PFSK-1 (cell line): ENCODE data around the gene GNB1L.

ENCODE experiments used
- FOXP2 ChIP-seq: optimal IDR thresholded peaks from 2 replicates; pipeline ENCODE3; 2011; ENCODE audit warnings: borderline replicate concordance, control low read depth, inconsistent platforms; ENCODE audit not compliant: insufficient read depth; ENCODE audit errors: extremely low read length, extremely low read depth
- POLR2AphosphoS5 ChIP-seq: IDR thresholded peaks from 2 replicates; pipeline ENCODE4 v1.6.1; 2012; ENCODE audit warnings: low read depth, mild to moderate bottlenecking, control low read depth, low read length, moderate library complexity
- SIN3A ChIP-seq: IDR thresholded peaks from 2 replicates; pipeline ENCODE4 v1.6.1; 2012; ENCODE audit warnings: mild to moderate bottlenecking, low read length, moderate library complexity, borderline replicate concordance; ENCODE audit not compliant: insufficient read depth
- TAF1 ChIP-seq: IDR thresholded peaks from 2 replicates; pipeline ENCODE4 v1.6.1; 2012; ENCODE audit warnings: low read length, control low read depth, borderline replicate concordance; ENCODE audit not compliant: insufficient read depth
- TF ChIP-seq, protein P1 (sequence below), 2 experiments: IDR thresholded peaks; 2 replicates each; pipeline versions ENCODE4 v1.6.1 to v1.8.0; 2011 to 2012; ENCODE audit warnings: low read depth in 2 of 2, low read length in 2 of 2, control low read depth in 1 of 2, inconsistent platforms in 1 of 2, mild to moderate bottlenecking in 1 of 2, moderate library complexity in 1 of 2; ENCODE audit not compliant: insufficient read depth in 1 of 2

The GNB1L gene

DNA sequence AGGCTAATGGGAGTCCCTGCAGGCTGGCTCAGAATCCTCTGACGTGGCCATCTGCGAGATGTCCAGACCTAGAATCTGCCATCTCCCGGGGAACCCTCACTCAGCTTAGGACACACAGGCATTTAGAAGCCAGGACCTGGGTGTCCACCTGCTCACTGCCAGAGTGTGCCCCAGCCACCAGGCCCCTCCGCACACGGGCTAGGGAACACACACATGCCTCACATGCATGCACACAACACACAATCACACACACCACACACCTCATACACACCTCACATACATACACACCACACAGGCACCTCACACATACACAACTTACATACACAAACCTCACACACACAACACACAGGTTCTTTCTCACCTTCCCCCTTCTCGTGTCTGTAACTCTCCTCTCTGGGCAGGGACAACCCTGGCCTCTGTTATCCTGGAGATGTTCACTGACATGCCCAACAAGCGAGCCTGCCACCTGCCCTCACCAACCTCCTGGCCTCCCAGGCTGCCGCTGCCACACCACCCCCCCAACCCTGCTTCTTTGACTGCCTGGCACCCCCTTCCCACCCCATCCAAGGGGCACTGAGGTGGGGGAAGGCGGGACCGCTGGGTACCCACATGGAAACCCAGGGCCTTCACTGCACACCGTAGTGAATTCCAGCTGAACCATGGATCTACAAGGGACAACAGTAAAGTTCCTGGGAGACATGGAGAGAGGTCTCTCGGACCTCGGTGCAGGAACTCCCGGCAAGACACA is 38.1 kb downstream of the GNB1L start:
- no peak for TF ChIP-seq TAF1
- TF ChIP-seq SIN3A, result no peak
- TF ChIP-seq, protein P1, sequence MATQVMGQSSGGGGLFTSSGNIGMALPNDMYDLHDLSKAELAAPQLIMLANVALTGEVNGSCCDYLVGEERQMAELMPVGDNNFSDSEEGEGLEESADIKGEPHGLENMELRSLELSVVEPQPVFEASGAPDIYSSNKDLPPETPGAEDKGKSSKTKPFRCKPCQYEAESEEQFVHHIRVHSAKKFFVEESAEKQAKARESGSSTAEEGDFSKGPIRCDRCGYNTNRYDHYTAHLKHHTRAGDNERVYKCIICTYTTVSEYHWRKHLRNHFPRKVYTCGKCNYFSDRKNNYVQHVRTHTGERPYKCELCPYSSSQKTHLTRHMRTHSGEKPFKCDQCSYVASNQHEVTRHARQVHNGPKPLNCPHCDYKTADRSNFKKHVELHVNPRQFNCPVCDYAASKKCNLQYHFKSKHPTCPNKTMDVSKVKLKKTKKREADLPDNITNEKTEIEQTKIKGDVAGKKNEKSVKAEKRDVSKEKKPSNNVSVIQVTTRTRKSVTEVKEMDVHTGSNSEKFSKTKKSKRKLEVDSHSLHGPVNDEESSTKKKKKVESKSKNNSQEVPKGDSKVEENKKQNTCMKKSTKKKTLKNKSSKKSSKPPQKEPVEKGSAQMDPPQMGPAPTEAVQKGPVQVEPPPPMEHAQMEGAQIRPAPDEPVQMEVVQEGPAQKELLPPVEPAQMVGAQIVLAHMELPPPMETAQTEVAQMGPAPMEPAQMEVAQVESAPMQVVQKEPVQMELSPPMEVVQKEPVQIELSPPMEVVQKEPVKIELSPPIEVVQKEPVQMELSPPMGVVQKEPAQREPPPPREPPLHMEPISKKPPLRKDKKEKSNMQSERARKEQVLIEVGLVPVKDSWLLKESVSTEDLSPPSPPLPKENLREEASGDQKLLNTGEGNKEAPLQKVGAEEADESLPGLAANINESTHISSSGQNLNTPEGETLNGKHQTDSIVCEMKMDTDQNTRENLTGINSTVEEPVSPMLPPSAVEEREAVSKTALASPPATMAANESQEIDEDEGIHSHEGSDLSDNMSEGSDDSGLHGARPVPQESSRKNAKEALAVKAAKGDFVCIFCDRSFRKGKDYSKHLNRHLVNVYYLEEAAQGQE (IDR thresholded peaks at IDR 0.05; ENCODE audit: insufficient read depth in 1 of 2, low read depth in 2 of 2, low read length in 2 of 2), result no peak
- no peak for TF ChIP-seq POLR2AphosphoS5

DNA sequence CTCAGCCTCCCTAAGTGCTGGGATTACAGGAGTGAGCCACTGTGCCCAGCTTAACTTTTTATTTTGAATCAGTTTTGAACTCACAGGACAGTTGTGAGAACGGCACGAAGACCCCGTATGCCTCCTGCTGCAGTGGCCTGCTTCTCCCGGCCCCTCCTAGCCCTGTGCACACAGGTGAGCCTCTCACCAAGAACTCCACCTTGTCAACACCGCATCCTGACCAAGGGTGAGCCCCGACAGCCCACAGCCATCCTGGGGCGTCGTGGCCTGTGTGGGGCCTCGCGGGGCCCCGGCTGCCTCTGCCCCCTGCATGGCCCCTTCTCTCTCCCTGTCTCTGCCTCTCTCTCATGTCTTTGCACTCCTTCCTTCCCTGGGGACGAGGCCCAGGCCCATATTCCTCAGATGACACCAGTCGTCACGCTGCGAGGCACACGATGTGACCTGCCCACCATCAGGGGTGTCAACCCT is 38.8 kb downstream of the GNB1L start:
- TF ChIP-seq POLR2AphosphoS5, result no peak
- TF ChIP-seq TAF1, result no peak
- no peak for TF ChIP-seq FOXP2
- no peak for TF ChIP-seq SIN3A
- TF ChIP-seq, protein P1 (IDR thresholded peaks at IDR 0.05; ENCODE audit: insufficient read depth in 1 of 2, low read depth in 2 of 2, low read length in 2 of 2), result no peak

- no peak for TF ChIP-seq POLR2AphosphoS5
- no peak for TF ChIP-seq FOXP2
- TF ChIP-seq, protein P1 (IDR thresholded peaks at IDR 0.05; ENCODE audit: insufficient read depth in 1 of 2, low read depth in 2 of 2, low read length in 2 of 2), result no peak
- TF ChIP-seq SIN3A, result no peak
- no peak for TF ChIP-seq TAF1
These were observed 39.4 kb downstream of the GNB1L start for GRCh38 chr22:19815093-19815822.

GRCh38 chr22:19814428-19814827 is 40.2 kb downstream of the GNB1L start:
- TF ChIP-seq, protein P1 (IDR thresholded peaks at IDR 0.05; ENCODE audit: insufficient read depth in 1 of 2, low read depth in 2 of 2, low read length in 2 of 2), result no peak
- TF ChIP-seq POLR2AphosphoS5 (no peak), FOXP2 (no peak), TAF1 (no peak), SIN3A (no peak)
